ENCODE measurements around the gene PCYOX1L.

Gene PCYOX1L

GRCh38 chr5:149333711-149334443 is 24.0 kb upstream of the PCYOX1L start:
- Histone ChIP-seq H3K27me3 (ENCODE audit: insufficient read depth, low read length, poor library complexity, severe bottlenecking) (no peaks in the 10 kb centered on the region), H3K36me3 (ENCODE audit: insufficient read depth, low read length) (no peaks in the 10 kb centered on the region), H3K4me3 (ENCODE audit: low read length, poor library complexity, severe bottlenecking) (no peak overlapping the region), H2AFZ (ENCODE audit: low read length) (no peak overlapping the region), H3K9me2 (replicated peaks; ENCODE audit: low read depth, low read length) (no peaks in the 10 kb centered on the region), H4K20me1 (ENCODE audit: insufficient read depth, low read length, poor library complexity, severe bottlenecking) (no peaks in the 10 kb centered on the region), H3F3A (ENCODE audit: low read depth) (no peaks in the 10 kb centered on the region), H3K79me2 (ENCODE audit: insufficient read depth, low read length) (no peaks in the 10 kb centered on the region), H3K9ac (ENCODE audit: low read depth, low read length, poor library complexity, severe bottlenecking) (no peak overlapping the region), H3K9me3 (ENCODE audit: insufficient read depth, low read depth, low read length) (no peaks in the 10 kb centered on the region), H3K4me2 (ENCODE audit: low read depth, low read length, poor library complexity, severe bottlenecking) (no peak overlapping the region), H3K4me1 (ENCODE audit: insufficient read depth, low read length, poor library complexity, severe bottlenecking) (no peaks in the 10 kb centered on the region)
- TF ChIP-seq CTCF (conservative IDR thresholded peaks at IDR 0.05; ENCODE audit: low read length) (no peak), EZH2phosphoT487 (IDR thresholded peaks at IDR 0.05; ENCODE audit: borderline replicate concordance) (no peak)

- H3K4me3 ChIP-seq (ENCODE audit: low read length, poor library complexity, severe bottlenecking), result no peak overlapping the region
- H3F3A ChIP-seq (ENCODE audit: low read depth), result no peaks in the 10 kb centered on the region
- H4K20me1 ChIP-seq (ENCODE audit: insufficient read depth, low read length, poor library complexity, severe bottlenecking), result no peaks in the 10 kb centered on the region
- H3K36me3 ChIP-seq (ENCODE audit: insufficient read depth, low read length), result no peaks in the 10 kb centered on the region
- H3K79me2 ChIP-seq (ENCODE audit: insufficient read depth, low read length), result no peaks in the 10 kb centered on the region
- no peaks in the 10 kb centered on the region for H3K27me3 ChIP-seq (ENCODE audit: insufficient read depth, low read length, poor library complexity, severe bottlenecking)
- H2AFZ ChIP-seq (ENCODE audit: low read length), result no peak overlapping the region
- H3K4me1 ChIP-seq (ENCODE audit: insufficient read depth, low read length, poor library complexity, severe bottlenecking), result no peaks in the 10 kb centered on the region
- H3K4me2 ChIP-seq (ENCODE audit: low read depth, low read length, poor library complexity, severe bottlenecking), result no peak overlapping the region
- H3K9me3 ChIP-seq (ENCODE audit: insufficient read depth, low read depth, low read length), result no peaks in the 10 kb centered on the region
- H3K9ac ChIP-seq (ENCODE audit: low read depth, low read length, poor library complexity, severe bottlenecking), result no peak overlapping the region
- TF ChIP-seq EZH2phosphoT487 (IDR thresholded peaks at IDR 0.05; ENCODE audit: borderline replicate concordance) (no peak), CTCF (conservative IDR thresholded peaks at IDR 0.05; ENCODE audit: low read length) (no peak)
- no peaks in the 10 kb centered on the region for H3K9me2 ChIP-seq (replicated peaks; ENCODE audit: low read depth, low read length)
Observed at GRCh38 chr5:149337736-149338135, 20.1 kb upstream of the PCYOX1L start.

GRCh38 chr5:149338364-149338763 is 19.5 kb upstream of the PCYOX1L start:
- Histone ChIP-seq H3K79me2 (ENCODE audit: insufficient read depth, low read length) (no peaks in the 10 kb centered on the region), H3K9me3 (ENCODE audit: insufficient read depth, low read depth, low read length) (no peaks in the 10 kb centered on the region), H4K20me1 (ENCODE audit: insufficient read depth, low read length, poor library complexity, severe bottlenecking) (no peaks in the 10 kb centered on the region), H3K9ac (ENCODE audit: low read depth, low read length, poor library complexity, severe bottlenecking) (no peak overlapping the region), H3K27me3 (ENCODE audit: insufficient read depth, low read length, poor library complexity, severe bottlenecking) (no peaks in the 10 kb centered on the region), H3K4me1 (ENCODE audit: insufficient read depth, low read length, poor library complexity, severe bottlenecking) (no peaks in the 10 kb centered on the region), H3K9me2 (replicated peaks; ENCODE audit: low read depth, low read length) (no peaks in the 10 kb centered on the region), H3K4me2 (ENCODE audit: low read depth, low read length, poor library complexity, severe bottlenecking) (no peak overlapping the region), H3K36me3 (ENCODE audit: insufficient read depth, low read length) (no peaks in the 10 kb centered on the region), H3K4me3 (ENCODE audit: low read length, poor library complexity, severe bottlenecking) (no peak overlapping the region), H3F3A (ENCODE audit: low read depth) (no peaks in the 10 kb centered on the region; the same call in 1 of the 2 replicates), H2AFZ (ENCODE audit: low read length) (no peak overlapping the region)
- no peak for TF ChIP-seq EZH2phosphoT487 (IDR thresholded peaks at IDR 0.05; ENCODE audit: borderline replicate concordance)
- TF ChIP-seq CTCF (conservative IDR thresholded peaks at IDR 0.05; ENCODE audit: low read length), result no peak

All from Loucy (cell line).